Neural progenitor cell (in vitro differentiated cells): Measurements from ENCODE around the gene PAX1.

ENCODE experiments used
- EZH2 ChIP-seq: fragments of 200-600 bp; sonication (generic); IDR thresholded peaks from 2 replicates; pipeline ENCODE4 v1.6.1; 2017; ENCODE audit warnings: antibody characterized with exemption, mild to moderate bottlenecking, moderate library complexity
- EZH2phosphoT487 ChIP-seq: fragments of 200-600 bp; sonication (generic); IDR thresholded peaks from 2 replicates; pipeline ENCODE4 v1.6.1; 2017; ENCODE audit warnings: antibody characterized with exemption
- TF ChIP-seq, protein P1 (sequence below): fragments of 200-600 bp; sonication (generic); IDR thresholded peaks from 2 replicates; pipeline ENCODE4 v1.5.1; 2017; ENCODE audit warnings: antibody characterized with exemption, mild to moderate bottlenecking

- TF ChIP-seq, protein P1, sequence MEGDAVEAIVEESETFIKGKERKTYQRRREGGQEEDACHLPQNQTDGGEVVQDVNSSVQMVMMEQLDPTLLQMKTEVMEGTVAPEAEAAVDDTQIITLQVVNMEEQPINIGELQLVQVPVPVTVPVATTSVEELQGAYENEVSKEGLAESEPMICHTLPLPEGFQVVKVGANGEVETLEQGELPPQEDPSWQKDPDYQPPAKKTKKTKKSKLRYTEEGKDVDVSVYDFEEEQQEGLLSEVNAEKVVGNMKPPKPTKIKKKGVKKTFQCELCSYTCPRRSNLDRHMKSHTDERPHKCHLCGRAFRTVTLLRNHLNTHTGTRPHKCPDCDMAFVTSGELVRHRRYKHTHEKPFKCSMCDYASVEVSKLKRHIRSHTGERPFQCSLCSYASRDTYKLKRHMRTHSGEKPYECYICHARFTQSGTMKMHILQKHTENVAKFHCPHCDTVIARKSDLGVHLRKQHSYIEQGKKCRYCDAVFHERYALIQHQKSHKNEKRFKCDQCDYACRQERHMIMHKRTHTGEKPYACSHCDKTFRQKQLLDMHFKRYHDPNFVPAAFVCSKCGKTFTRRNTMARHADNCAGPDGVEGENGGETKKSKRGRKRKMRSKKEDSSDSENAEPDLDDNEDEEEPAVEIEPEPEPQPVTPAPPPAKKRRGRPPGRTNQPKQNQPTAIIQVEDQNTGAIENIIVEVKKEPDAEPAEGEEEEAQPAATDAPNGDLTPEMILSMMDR: no peak
- TF ChIP-seq EZH2 (no peak), EZH2phosphoT487 (no peak)
Measured at GRCh38 chr20:21709535-21709904, 4.1 kb downstream of the PAX1 start.
